GM12878 (cell line): ENCODE measurements around the gene PAX4. TPM values are rescaled to one million over a fixed set of nuclear protein-coding genes. Genes with fewer than 3 reads are reported as not detected.

Source experiments
- ASH2L ChIP-seq: fragments of 300-600, 200-600 bp; sonication (generic); IDR thresholded peaks from 2 replicates; pipeline ENCODE4 v1.6.1; 2017; ENCODE audit warnings: low read depth, mild to moderate bottlenecking, borderline replicate concordance
- CREM ChIP-seq: IDR thresholded peaks from 2 replicates; pipeline ENCODE4 v1.6.1; 2014; ENCODE audit warnings: antibody characterized with exemption, low read depth
- JUNB ChIP-seq: IDR thresholded peaks from 2 replicates; pipeline ENCODE4 v1.6.1; 2016; ENCODE audit warnings: antibody characterized with exemption, mild to moderate bottlenecking
- MTA2 ChIP-seq: fragments of 450-650 bp; IDR thresholded peaks from 2 replicates; pipeline ENCODE4 v1.6.1; 2016; ENCODE audit warnings: low read depth, mild to moderate bottlenecking, moderate library complexity
- NFIC ChIP-seq: IDR thresholded peaks from 2 replicates; pipeline ENCODE4 v1.6.1; 2012; ENCODE audit warnings: low read depth, mild to moderate bottlenecking, inconsistent platforms, low read length, moderate library complexity
- NFXL1 ChIP-seq: fragments of 450-650 bp; IDR thresholded peaks from 2 replicates; pipeline ENCODE4 v1.6.1; 2017; ENCODE audit warnings: antibody characterized with exemption, mild to moderate bottlenecking, borderline replicate concordance
- NR2F1 ChIP-seq: fragments of 450-650 bp; conservative IDR thresholded peaks from 2 replicates; pipeline ENCODE4 v1.6.1; 2017; ENCODE audit warnings: mild to moderate bottlenecking
- RAD51 ChIP-seq: fragments of 450-650 bp; IDR thresholded peaks from 2 replicates; pipeline ENCODE4 v1.6.1; 2016; ENCODE audit warnings: moderate library complexity, mild to moderate bottlenecking, inconsistent platforms
- RBBP5 ChIP-seq: fragments of 200-600 bp; sonication (generic); conservative IDR thresholded peaks from 2 replicates; pipeline ENCODE4 v1.6.1; 2016
- RUNX3 ChIP-seq: IDR thresholded peaks from 2 replicates; pipeline ENCODE4 v1.6.1; 2012; ENCODE audit warnings: low read length, inconsistent platforms
- SIN3A ChIP-seq: IDR thresholded peaks from 2 replicates; pipeline ENCODE4 v1.6.1; 2012; ENCODE audit warnings: low read depth, low read length, improper control_type of control experiment
- SMAD5 ChIP-seq: IDR thresholded peaks from 2 replicates; pipeline ENCODE4 v1.6.1; 2016; ENCODE audit warnings: antibody characterized with exemption, low read depth
- SP1 ChIP-seq: IDR thresholded peaks from one replicate; pipeline ENCODE4 v1.6.1; 2011; ENCODE audit warnings: low read depth, low read length
- SUZ12 ChIP-seq: fragments of 200-600 bp; sonication (generic); IDR thresholded peaks from one replicate; pipeline ENCODE4 v1.6.1; 2018; ENCODE audit warnings: antibody characterized with exemption, mild to moderate bottlenecking; ENCODE audit not compliant: unreplicated experiment
- TCF12 ChIP-seq: IDR thresholded peaks from 2 replicates; pipeline ENCODE4 v1.6.1; 2011; ENCODE audit warnings: low read depth, mild to moderate bottlenecking, low read length
- YY1 ChIP-seq: IDR thresholded peaks from 2 replicates; pipeline ENCODE4 v1.6.1; 2011; ENCODE audit warnings: low read depth, mild to moderate bottlenecking, low read length
- ZNF622 ChIP-seq: fragments of 450-650 bp; IDR thresholded peaks from 2 replicates; pipeline ENCODE4 v1.6.1; 2017; ENCODE audit warnings: mild to moderate bottlenecking, inconsistent platforms
- polyA plus RNA-seq, 11 experiments: library from polyadenylated mRNA; depleted of rRNA in 4 of 11; unstranded in 6 of 11; stranded (reverse) in 5 of 11; fragments of >200 nt; fragmentation: Nextera tagmentation in 4 of 11; fragmentation: Illumina TruSeq in 1 of 11; extraction: Ambion mirVana in 4 of 11; extraction: Trizol in 1 of 11; gene quantifications; 1 replicate in 1 of 11; 2 replicates in 10 of 11; pipeline versions ENCODE4 v1.2.1 to v1.2.3, GENCODE V29; 2011 to 2016; ENCODE audit warnings: inconsistent platforms in 2 of 11, missing spikeins in 2 of 11, low read depth in 1 of 11
- total RNA-seq, 4 experiments: library from RNA; depleted of rRNA in 3 of 4; stranded (reverse); fragments of >200 nt in 3 of 4; fragmentation: Illumina TruSeq in 1 of 4; extraction: Trizol in 1 of 4; gene quantifications; 2 replicates each; pipeline versions ENCODE4 v1.2.1 to v1.2.3, GENCODE V29; 2013 to 2021
- TF ChIP-seq, protein P1 (sequence below): fragments of 450-650 bp; IDR thresholded peaks from 2 replicates; pipeline ENCODE4 v1.6.1; 2017; ENCODE audit warnings: borderline replicate concordance
- TF ChIP-seq, protein P2 (sequence below): IDR thresholded peaks from 2 replicates; pipeline ENCODE4 v1.6.1; 2011; ENCODE audit warnings: borderline replicate concordance, low read depth, mild to moderate bottlenecking, moderate library complexity, mixed read lengths, low read length; ENCODE audit not compliant: insufficient read depth; ENCODE audit errors: extremely low read length
- TF ChIP-seq, protein P3 (sequence below): fragments of 450-650 bp; IDR thresholded peaks from 2 replicates; pipeline ENCODE4 v1.6.1; 2017; ENCODE audit warnings: mild to moderate bottlenecking, moderate library complexity
- TF ChIP-seq, protein P4 (sequence below): fragments of 450-650 bp; IDR thresholded peaks from 2 replicates; pipeline ENCODE4 v1.6.1; 2017; ENCODE audit warnings: mild to moderate bottlenecking, moderate library complexity

The PAX4 gene
- total and polyA plus RNA-seq, 10 of the 15 experiments (the other 5 are each of a cell fraction or from before 2014, with no cell fraction given), result 0.27 TPM; not detected in 9

DNA sequence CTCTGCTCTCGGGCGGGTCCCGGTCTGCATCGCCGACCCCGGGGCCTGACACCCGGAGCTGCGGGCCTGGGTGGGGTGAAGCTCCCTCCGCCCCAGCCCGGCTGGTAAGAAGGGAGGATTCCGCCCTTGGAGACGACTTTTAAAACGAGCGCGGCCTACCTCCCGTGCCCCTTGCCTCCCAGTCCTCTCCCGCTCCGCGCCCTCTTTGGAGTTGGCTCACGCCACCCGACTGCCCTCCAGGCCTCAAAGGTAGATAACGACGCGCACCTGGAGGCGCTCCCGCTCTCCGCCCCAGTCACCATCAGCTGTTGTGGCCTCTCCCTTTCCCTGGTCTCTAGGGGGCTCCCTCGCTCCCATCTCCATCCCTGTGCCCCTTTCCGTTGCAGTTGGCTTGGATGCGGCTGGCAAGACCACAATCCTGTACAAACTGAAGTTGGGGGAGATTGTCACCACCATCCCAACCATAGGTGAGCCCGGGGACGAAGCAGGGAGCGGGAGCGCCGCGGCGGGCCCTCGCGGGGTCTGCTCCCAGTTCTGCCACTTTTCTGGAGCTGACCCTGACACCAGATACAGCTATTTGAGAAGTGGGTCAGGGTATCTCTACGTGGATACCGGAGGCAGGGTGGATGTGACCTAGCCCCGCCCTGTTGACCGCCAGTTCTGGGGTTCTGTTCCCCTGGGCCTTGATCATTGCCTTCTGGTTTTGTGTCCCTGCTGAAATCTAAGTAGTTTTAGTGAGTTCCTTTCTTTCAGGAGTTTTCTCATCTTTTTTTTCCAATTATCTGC is 29.1 kb downstream of the PAX4 start (continued):
- TF ChIP-seq, protein P1, sequence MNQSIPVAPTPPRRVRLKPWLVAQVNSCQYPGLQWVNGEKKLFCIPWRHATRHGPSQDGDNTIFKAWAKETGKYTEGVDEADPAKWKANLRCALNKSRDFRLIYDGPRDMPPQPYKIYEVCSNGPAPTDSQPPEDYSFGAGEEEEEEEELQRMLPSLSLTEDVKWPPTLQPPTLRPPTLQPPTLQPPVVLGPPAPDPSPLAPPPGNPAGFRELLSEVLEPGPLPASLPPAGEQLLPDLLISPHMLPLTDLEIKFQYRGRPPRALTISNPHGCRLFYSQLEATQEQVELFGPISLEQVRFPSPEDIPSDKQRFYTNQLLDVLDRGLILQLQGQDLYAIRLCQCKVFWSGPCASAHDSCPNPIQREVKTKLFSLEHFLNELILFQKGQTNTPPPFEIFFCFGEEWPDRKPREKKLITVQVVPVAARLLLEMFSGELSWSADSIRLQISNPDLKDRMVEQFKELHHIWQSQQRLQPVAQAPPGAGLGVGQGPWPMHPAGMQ, result no peak
- TF ChIP-seq, protein P2, sequence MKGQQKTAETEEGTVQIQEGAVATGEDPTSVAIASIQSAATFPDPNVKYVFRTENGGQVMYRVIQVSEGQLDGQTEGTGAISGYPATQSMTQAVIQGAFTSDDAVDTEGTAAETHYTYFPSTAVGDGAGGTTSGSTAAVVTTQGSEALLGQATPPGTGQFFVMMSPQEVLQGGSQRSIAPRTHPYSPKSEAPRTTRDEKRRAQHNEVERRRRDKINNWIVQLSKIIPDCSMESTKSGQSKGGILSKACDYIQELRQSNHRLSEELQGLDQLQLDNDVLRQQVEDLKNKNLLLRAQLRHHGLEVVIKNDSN, result no peak
- TF ChIP-seq, protein P3, sequence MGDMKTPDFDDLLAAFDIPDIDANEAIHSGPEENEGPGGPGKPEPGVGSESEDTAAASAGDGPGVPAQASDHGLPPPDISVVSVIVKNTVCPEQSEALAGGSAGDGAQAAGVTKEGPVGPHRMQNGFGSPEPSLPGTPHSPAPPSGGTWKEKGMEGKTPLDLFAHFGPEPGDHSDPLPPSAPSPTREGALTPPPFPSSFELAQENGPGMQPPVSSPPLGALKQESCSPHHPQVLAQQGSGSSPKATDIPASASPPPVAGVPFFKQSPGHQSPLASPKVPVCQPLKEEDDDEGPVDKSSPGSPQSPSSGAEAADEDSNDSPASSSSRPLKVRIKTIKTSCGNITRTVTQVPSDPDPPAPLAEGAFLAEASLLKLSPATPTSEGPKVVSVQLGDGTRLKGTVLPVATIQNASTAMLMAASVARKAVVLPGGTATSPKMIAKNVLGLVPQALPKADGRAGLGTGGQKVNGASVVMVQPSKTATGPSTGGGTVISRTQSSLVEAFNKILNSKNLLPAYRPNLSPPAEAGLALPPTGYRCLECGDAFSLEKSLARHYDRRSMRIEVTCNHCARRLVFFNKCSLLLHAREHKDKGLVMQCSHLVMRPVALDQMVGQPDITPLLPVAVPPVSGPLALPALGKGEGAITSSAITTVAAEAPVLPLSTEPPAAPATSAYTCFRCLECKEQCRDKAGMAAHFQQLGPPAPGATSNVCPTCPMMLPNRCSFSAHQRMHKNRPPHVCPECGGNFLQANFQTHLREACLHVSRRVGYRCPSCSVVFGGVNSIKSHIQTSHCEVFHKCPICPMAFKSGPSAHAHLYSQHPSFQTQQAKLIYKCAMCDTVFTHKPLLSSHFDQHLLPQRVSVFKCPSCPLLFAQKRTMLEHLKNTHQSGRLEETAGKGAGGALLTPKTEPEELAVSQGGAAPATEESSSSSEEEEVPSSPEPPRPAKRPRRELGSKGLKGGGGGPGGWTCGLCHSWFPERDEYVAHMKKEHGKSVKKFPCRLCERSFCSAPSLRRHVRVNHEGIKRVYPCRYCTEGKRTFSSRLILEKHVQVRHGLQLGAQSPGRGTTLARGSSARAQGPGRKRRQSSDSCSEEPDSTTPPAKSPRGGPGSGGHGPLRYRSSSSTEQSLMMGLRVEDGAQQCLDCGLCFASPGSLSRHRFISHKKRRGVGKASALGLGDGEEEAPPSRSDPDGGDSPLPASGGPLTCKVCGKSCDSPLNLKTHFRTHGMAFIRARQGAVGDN, result no peak
- TF ChIP-seq SMAD5 (no peak), TCF12 (0 out of 2 replicates have a peak, but pooled peaks have one; percentile 14), RUNX3 (no peak; the same call in 1 of the 2 replicates), SUZ12 (no peak), ZNF622 (no peak), SP1 (no peak), YY1 (peak; percentile 26; the same call in 1 of the 2 replicates), RBBP5 (no peak), SIN3A (peak; percentile 27; the same call in 1 of the 2 replicates), JUNB (no peak), NFIC (no peak), MTA2 (no peak), NR2F1 (0 out of 2 replicates have a peak, but pooled peaks have one; percentile 9), ASH2L (no peak), CREM (no peak), NFXL1 (no peak), RAD51 (no peak)
- TF ChIP-seq, protein P4, sequence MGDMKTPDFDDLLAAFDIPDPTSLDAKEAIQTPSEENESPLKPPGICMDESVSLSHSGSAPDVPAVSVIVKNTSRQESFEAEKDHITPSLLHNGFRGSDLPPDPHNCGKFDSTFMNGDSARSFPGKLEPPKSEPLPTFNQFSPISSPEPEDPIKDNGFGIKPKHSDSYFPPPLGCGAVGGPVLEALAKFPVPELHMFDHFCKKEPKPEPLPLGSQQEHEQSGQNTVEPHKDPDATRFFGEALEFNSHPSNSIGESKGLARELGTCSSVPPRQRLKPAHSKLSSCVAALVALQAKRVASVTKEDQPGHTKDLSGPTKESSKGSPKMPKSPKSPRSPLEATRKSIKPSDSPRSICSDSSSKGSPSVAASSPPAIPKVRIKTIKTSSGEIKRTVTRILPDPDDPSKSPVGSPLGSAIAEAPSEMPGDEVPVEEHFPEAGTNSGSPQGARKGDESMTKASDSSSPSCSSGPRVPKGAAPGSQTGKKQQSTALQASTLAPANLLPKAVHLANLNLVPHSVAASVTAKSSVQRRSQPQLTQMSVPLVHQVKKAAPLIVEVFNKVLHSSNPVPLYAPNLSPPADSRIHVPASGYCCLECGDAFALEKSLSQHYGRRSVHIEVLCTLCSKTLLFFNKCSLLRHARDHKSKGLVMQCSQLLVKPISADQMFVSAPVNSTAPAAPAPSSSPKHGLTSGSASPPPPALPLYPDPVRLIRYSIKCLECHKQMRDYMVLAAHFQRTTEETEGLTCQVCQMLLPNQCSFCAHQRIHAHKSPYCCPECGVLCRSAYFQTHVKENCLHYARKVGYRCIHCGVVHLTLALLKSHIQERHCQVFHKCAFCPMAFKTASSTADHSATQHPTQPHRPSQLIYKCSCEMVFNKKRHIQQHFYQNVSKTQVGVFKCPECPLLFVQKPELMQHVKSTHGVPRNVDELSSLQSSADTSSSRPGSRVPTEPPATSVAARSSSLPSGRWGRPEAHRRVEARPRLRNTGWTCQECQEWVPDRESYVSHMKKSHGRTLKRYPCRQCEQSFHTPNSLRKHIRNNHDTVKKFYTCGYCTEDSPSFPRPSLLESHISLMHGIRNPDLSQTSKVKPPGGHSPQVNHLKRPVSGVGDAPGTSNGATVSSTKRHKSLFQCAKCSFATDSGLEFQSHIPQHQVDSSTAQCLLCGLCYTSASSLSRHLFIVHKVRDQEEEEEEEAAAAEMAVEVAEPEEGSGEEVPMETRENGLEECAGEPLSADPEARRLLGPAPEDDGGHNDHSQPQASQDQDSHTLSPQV, result no peak
